ENCODE data around the gene COMMD7.

The COMMD7 gene

DNA sequence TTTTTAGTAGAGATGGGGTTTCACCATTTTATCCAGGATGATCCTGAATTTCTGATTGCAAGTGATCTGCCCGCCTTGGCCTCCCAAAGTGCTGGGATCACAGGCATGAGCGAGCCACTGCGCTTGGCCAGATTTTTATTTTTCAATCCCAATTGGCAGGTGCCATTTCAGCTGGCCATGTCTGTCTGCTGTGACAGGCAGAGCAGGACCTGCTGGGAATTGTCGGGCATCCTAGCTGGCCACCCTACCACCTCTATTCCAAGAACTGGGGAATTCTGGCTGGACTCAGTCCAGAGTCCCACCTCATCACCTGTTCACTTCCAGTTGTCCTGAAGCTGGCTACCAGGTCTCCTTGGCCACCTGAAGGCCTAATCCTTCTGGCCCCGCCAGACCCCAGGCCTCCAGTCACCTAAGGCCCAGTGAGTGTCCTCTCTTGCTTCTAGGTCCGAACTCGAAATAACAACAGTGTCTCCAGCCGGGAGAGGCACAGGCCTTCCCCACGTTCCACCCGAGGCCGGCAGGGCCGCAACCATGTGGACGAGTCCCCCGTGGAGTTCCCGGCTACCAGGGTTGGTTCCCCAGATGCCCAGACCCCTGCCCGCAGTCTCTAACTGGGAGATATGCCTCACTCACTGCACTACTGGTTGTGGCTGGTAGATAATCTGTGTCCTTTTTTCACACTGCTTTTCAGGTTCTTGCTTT is 42.9 kb upstream of the COMMD7 start:
- Histone ChIP-seq H3K4me3 (ENCODE audit: low read length) (no peak overlapping the region), H3K4me1 (ENCODE audit: low read length) (no peaks in the 10 kb centered on the region), H3K36me3 (replicated peaks; ENCODE audit: insufficient read depth, low read length) (no peaks in the 10 kb centered on the region), H4K20me1 (ENCODE audit: insufficient read depth, low read length) (no peaks in the 10 kb centered on the region), H3K27ac (ENCODE audit: low read length) (no peak overlapping the region), H3K9me3 (replicated peaks; ENCODE audit: insufficient read depth, low read length) (no peaks in the 10 kb centered on the region), H3K9me2 (replicated peaks; ENCODE audit: insufficient read depth, low read length) (no peaks in the 10 kb centered on the region), H3K9ac (ENCODE audit: low read length) (no peak overlapping the region), H3K4me2 (ENCODE audit: low read depth, low read length) (no peak overlapping the region), H3K27me3 (replicated peaks; ENCODE audit: insufficient read depth, low read length) (no peaks in the 10 kb centered on the region), H2AFZ (ENCODE audit: low read length) (no peak overlapping the region), H3K79me2 (ENCODE audit: low read length) (no peaks in the 10 kb centered on the region), H3F3A (ENCODE audit: insufficient read depth, low read length) (no peaks in the 10 kb centered on the region)
- no peak for DNase-seq
- TF ChIP-seq EZH2phosphoT487 (IDR thresholded peaks at IDR 0.05; ENCODE audit: low read length) (no peak), EZH2 (optimal IDR thresholded peaks at IDR 0.05; ENCODE audit: low read depth, low read length) (no peak)
- TF ChIP-seq, protein P1, sequence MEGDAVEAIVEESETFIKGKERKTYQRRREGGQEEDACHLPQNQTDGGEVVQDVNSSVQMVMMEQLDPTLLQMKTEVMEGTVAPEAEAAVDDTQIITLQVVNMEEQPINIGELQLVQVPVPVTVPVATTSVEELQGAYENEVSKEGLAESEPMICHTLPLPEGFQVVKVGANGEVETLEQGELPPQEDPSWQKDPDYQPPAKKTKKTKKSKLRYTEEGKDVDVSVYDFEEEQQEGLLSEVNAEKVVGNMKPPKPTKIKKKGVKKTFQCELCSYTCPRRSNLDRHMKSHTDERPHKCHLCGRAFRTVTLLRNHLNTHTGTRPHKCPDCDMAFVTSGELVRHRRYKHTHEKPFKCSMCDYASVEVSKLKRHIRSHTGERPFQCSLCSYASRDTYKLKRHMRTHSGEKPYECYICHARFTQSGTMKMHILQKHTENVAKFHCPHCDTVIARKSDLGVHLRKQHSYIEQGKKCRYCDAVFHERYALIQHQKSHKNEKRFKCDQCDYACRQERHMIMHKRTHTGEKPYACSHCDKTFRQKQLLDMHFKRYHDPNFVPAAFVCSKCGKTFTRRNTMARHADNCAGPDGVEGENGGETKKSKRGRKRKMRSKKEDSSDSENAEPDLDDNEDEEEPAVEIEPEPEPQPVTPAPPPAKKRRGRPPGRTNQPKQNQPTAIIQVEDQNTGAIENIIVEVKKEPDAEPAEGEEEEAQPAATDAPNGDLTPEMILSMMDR (IDR thresholded peaks at IDR 0.05; ENCODE audit: low read length) = no peak

DNA sequence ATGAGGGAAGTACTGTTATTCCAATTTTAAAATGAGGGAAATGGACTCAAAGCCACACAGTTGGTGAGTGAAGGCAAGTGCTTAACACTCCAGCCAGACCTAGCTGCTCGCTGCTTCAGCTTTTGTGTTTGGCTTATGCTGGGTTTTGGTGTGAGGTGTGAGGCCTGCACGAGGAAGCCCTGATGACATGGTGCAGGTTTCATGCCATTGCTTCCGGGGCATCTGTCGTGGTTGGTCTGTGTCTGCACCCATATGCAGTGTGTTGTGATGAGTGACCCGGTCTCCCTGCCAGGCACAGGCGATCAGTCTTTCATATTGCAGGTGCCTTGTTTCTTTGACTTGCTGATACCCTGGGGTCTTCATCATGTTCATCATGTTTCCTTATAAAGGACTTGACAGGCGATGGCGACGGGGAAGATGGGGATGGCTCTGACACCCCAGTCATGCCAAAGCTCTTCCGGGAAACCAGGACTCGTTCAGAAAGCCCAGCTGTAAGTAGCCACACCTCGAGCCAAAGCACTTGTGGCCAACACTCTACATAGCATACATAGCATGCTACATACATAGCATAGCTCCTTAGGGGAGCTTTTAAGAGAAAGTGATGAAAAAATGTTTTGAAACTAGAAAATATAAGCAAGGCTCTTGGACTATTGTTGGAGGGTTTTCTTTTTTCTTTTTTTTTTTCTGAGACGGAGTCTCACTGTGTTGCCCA is 41.3 kb upstream of the COMMD7 start:
- Histone ChIP-seq H3K9ac (ENCODE audit: low read length) (no peak overlapping the region), H3K4me2 (ENCODE audit: low read depth, low read length) (no peak overlapping the region), H3K27me3 (replicated peaks; ENCODE audit: insufficient read depth, low read length) (no peaks in the 10 kb centered on the region), H3K36me3 (replicated peaks; ENCODE audit: insufficient read depth, low read length) (no peaks in the 10 kb centered on the region), H3K9me3 (replicated peaks; ENCODE audit: insufficient read depth, low read length) (no peaks in the 10 kb centered on the region), H3F3A (ENCODE audit: insufficient read depth, low read length) (no peaks in the 10 kb centered on the region), H3K27ac (ENCODE audit: low read length) (no peak overlapping the region), H4K20me1 (ENCODE audit: insufficient read depth, low read length) (no peaks in the 10 kb centered on the region), H3K4me1 (ENCODE audit: low read length) (no peaks in the 10 kb centered on the region), H3K4me3 (ENCODE audit: low read length) (no peak overlapping the region), H2AFZ (ENCODE audit: low read length) (no peak overlapping the region), H3K9me2 (replicated peaks; ENCODE audit: insufficient read depth, low read length) (no peaks in the 10 kb centered on the region), H3K79me2 (ENCODE audit: low read length) (no peaks in the 10 kb centered on the region)
- DNase-seq = no peak
- TF ChIP-seq EZH2 (optimal IDR thresholded peaks at IDR 0.05; ENCODE audit: low read depth, low read length) = no peak
- TF ChIP-seq EZH2phosphoT487 (IDR thresholded peaks at IDR 0.05; ENCODE audit: low read length) = no peak
- TF ChIP-seq, protein P1 (IDR thresholded peaks at IDR 0.05; ENCODE audit: low read length) = no peak

DNA sequence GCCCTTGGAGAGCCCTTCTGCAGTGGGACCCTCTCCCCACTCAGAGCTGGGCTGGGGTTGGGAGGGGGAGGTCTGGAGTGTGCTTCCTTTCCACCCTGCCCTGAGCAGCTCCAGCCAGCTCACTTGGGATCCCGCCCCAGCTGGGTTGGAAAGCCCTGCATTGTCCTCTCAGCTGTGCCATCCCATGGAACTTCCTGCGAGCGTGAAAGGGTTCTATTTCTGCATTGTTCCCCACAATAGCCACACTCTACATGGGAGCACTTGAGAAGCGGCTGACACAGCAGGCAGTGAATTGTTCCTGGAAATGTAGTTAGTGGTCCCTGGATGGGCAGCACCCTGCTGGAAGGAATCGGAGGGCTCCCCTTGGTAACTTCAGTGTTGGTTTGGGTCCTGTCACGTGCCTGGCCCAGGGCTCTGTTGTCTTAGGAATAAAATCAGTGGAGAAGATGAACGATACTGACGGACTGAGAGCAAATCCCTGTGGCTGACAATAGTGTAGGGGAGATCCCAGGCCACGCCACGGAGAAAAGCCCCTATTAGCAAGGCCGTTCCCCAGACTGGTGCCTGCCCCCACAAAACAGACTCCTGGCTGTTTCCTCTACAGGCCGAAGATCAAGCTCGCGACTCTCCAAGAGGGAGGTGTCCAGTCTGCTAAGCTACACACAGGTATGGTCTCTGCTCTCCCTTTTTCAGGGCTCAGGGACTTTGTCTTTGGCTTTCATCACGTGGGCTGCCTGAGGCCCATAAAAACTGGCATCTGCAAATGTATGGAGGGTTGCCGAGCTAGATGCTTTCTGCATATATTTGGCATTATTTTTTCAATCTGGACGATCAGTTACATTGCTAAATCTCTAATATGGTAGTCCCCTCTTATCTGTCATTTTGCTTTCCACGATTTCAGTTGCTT is 37.7 kb upstream of the COMMD7 start:
- no peak for TF ChIP-seq EZH2phosphoT487 (IDR thresholded peaks at IDR 0.05; ENCODE audit: low read length)
- TF ChIP-seq, protein P1 (IDR thresholded peaks at IDR 0.05; ENCODE audit: low read length) = no peak
- no peak for TF ChIP-seq EZH2 (optimal IDR thresholded peaks at IDR 0.05; ENCODE audit: low read depth, low read length)
- no peaks in the 10 kb centered on the region for H3F3A ChIP-seq (ENCODE audit: insufficient read depth, low read length)
- no peak overlapping the region for H3K4me2 ChIP-seq (ENCODE audit: low read depth, low read length)
- no peaks in the 10 kb centered on the region for H3K9me2 ChIP-seq (replicated peaks; ENCODE audit: insufficient read depth, low read length)
- H3K9ac ChIP-seq (ENCODE audit: low read length) = no peak overlapping the region
- H3K27ac ChIP-seq (ENCODE audit: low read length) = no peak overlapping the region
- no peaks in the 10 kb centered on the region for H3K27me3 ChIP-seq (replicated peaks; ENCODE audit: insufficient read depth, low read length)
- peaks cover 3% of the 10 kb centered on the region; the same call in 1 of the 2 replicates for H3K4me1 ChIP-seq (ENCODE audit: low read length)
- H3K79me2 ChIP-seq (ENCODE audit: low read length) = peaks cover 8% of the 10 kb centered on the region; the same call in 1 of the 2 replicates
- no peak overlapping the region for H2AFZ ChIP-seq (ENCODE audit: low read length)
- H4K20me1 ChIP-seq (ENCODE audit: insufficient read depth, low read length) = no peaks in the 10 kb centered on the region
- DNase-seq = no peak
- no peaks in the 10 kb centered on the region for H3K9me3 ChIP-seq (replicated peaks; ENCODE audit: insufficient read depth, low read length)
- no peak overlapping the region for H3K4me3 ChIP-seq (ENCODE audit: low read length)
- no peaks in the 10 kb centered on the region for H3K36me3 ChIP-seq (replicated peaks; ENCODE audit: insufficient read depth, low read length)

All from MM.1S (cell line).